AG04450 (cell line): Measurements from ENCODE around the gene PKD2. TPM values are rescaled to one million over a fixed set of nuclear protein-coding genes. Genes with fewer than 3 reads are reported as not detected.

Experiments
- CTCF ChIA-PET: fragments of 300-600, 350-600 bp; formaldehyde crosslinking; extraction: SDS; loops from one replicate; lab custom pipeline; 2022; ENCODE audit warnings: antibody characterized with exemption, inconsistent platforms; lab: Charles Lee
- POLR2A ChIA-PET: fragments of 350-600 bp; formaldehyde crosslinking; extraction: SDS; loops from one replicate; lab custom pipeline; 2021; ENCODE audit warnings: antibody characterized with exemption, inconsistent platforms; lab: Yijun Ruan, JAX
- DNase-seq: peaks from one replicate; pipeline ENCODE4 v3.0.0-alpha.2; 2011; ENCODE audit warnings: low read depth, low spot score
- H3K27ac ChIP-seq: one replicate; pipeline ENCODE4 v1.5.1; 2012; ENCODE audit warnings: low read depth, low read length, control low read depth
- H3K27me3 ChIP-seq: one replicate; pipeline ENCODE4 v1.6.0; 2012; ENCODE audit warnings: low read length; ENCODE audit not compliant: control insufficient read depth, insufficient read depth
- H3K4me3 ChIP-seq: 2 replicates; pipeline ENCODE4 v1.5.1; 2011; ENCODE audit warnings: mild to moderate bottlenecking, low read depth, low read length, control low read depth
- H3K9me3 ChIP-seq: 2 replicates; pipeline ENCODE4 v1.5.1; 2012; ENCODE audit warnings: low read length; ENCODE audit not compliant: control insufficient read depth, insufficient read depth
- CTCF ChIP-seq: IDR thresholded peaks from 2 replicates; pipeline ENCODE4 v1.5.1; 2011; ENCODE audit warnings: low read depth, low read length, control low read depth, inconsistent platforms
- polyA plus RNA-seq: library from polyadenylated mRNA; depleted of rRNA; stranded (reverse); fragments of >200 nt; gene quantifications from 2 replicates; pipeline ENCODE4 v1.2.3, GENCODE V29; 2011

PKD2 gene
- polyA plus RNA-seq, 1 experiment, result 65.1 TPM

GRCh38 chr4:87979810-87980209, 27.6 kb upstream of the PKD2 start:
- Histone ChIP-seq H3K4me3 (no peak overlapping the region), H3K27me3 (no peaks in the 10 kb centered on the region), H3K27ac (no peak overlapping the region), H3K9me3 (no peaks in the 10 kb centered on the region)
- DNase-seq, result no peak
- no peak for TF ChIP-seq CTCF
- CTCF ChIA-PET, result interaction anchor here (1.5 kb wide), 1 partner anchor 127 kb away, joined by 3 read pairs; no protein-coding TSS in a partner anchor
- POLR2A ChIA-PET, result no interaction called here

GRCh38 chr4:87981486-87981885, 25.9 kb upstream of the PKD2 start:
- H3K27ac ChIP-seq, result no peak overlapping the region
- no peaks in the 10 kb centered on the region for H3K27me3 ChIP-seq
- no peak for DNase-seq
- no peak for TF ChIP-seq CTCF
- H3K4me3 ChIP-seq, result no peak overlapping the region
- H3K9me3 ChIP-seq, result no peaks in the 10 kb centered on the region
- ChIA-PET POLR2A (no interaction called here), CTCF (no interaction called here)

- Histone ChIP-seq H3K27me3 (no peaks in the 10 kb centered on the region), H3K4me3 (no peak overlapping the region), H3K9me3 (no peaks in the 10 kb centered on the region), H3K27ac (no peak overlapping the region)
- CTCF ChIA-PET, result no interaction called here
- POLR2A ChIA-PET, result no interaction called here
- DNase-seq, result no peak
- TF ChIP-seq CTCF, result no peak
These were observed 25.4 kb upstream of the PKD2 start for GRCh38 chr4:87982036-87982435.

- CTCF ChIA-PET, result no interaction called here
- POLR2A ChIA-PET, result no interaction called here
- no peaks in the 10 kb centered on the region for H3K27me3 ChIP-seq
- no peaks in the 10 kb centered on the region for H3K9me3 ChIP-seq
- H3K27ac ChIP-seq, result no peak overlapping the region
- H3K4me3 ChIP-seq, result no peak overlapping the region
- no peak for TF ChIP-seq CTCF
- no peak for DNase-seq
These were observed 24.9 kb upstream of the PKD2 start for GRCh38 chr4:87982446-87983010.

GRCh38 chr4:87983996-87984395, 23.4 kb upstream of the PKD2 start:
- no peaks in the 10 kb centered on the region for H3K27me3 ChIP-seq
- DNase-seq, result no peak
- ChIA-PET POLR2A (no interaction called here), CTCF (no interaction called here)
- H3K9me3 ChIP-seq, result no peaks in the 10 kb centered on the region
- H3K27ac ChIP-seq, result no peak overlapping the region
- TF ChIP-seq CTCF, result no peak
- no peak overlapping the region for H3K4me3 ChIP-seq
